BJ (cell line): ENCODE results near the gene MYADM. TPM values are rescaled to one million over a fixed set of nuclear protein-coding genes. Genes with fewer than 3 reads are reported as not detected.

Experiments
- CTCF ChIA-PET: fragments of 350-600 bp; formaldehyde crosslinking; extraction: SDS; loops from one replicate; lab custom pipeline; 2021; ENCODE audit warnings: antibody characterized with exemption, inconsistent platforms; lab: Yijun Ruan, JAX
- POLR2A ChIA-PET: fragments of 300-600 bp; sonication (Branson Sonifier 250); formaldehyde crosslinking; extraction: SDS; loops from one replicate; lab custom pipeline; 2021; ENCODE audit warnings: antibody characterized with exemption; lab: Charles Lee
- DNase-seq: peaks from one replicate; pipeline ENCODE4 v3.0.0-alpha.2; 2011; ENCODE audit warnings: low read depth
- H3K27me3 ChIP-seq: 2 replicates; pipeline ENCODE4 v1.6.0; 2011; ENCODE audit warnings: low read length; ENCODE audit not compliant: control insufficient read depth, insufficient read depth
- H3K36me3 ChIP-seq: 2 replicates; pipeline ENCODE4 v1.5.1; 2011; ENCODE audit warnings: low read length; ENCODE audit not compliant: control insufficient read depth, insufficient read depth
- H3K4me3 ChIP-seq: 2 replicates; pipeline ENCODE4 v1.5.1; 2011; ENCODE audit warnings: low read depth, mild to moderate bottlenecking, control low read depth, low read length
- CTCF ChIP-seq: IDR thresholded peaks from 2 replicates; pipeline ENCODE4 v1.5.1; 2011; ENCODE audit warnings: low read depth, mild to moderate bottlenecking, control low read depth, inconsistent platforms, low read length, moderate library complexity; ENCODE audit not compliant: insufficient read depth
- polyA plus RNA-seq: library from polyadenylated mRNA; depleted of rRNA; stranded (reverse); fragments of >200 nt; gene quantifications from 2 replicates; pipeline ENCODE4 v1.2.3, GENCODE V29; 2011; rRNA removed

The MYADM gene
- polyA plus RNA-seq, 1 experiment, result 134 TPM

GRCh38 chr19:53915000-53915399 is 47.3 kb downstream of the MYADM start:
- ChIA-PET CTCF (no interaction called here), POLR2A (no interaction called here)
- peaks cover 11% of the 10 kb centered on the region for H3K27me3 ChIP-seq
- no peak for TF ChIP-seq CTCF
- no peak for DNase-seq
- H3K36me3 ChIP-seq, result no peaks in the 10 kb centered on the region
- no peak overlapping the region for H3K4me3 ChIP-seq

- Histone ChIP-seq H3K27me3 (0 out of 2 replicates have a peak, but pooled peaks cover 2% of the 10 kb centered on the region), H3K36me3 (no peaks in the 10 kb centered on the region), H3K4me3 (no peak overlapping the region)
- ChIA-PET POLR2A (no interaction called here), CTCF (no interaction called here)
- no peak for TF ChIP-seq CTCF
- no peak for DNase-seq
Measured at GRCh38 chr19:53916004-53916403, 48.3 kb downstream of the MYADM start.

GRCh38 chr19:53917356-53917755 is 49.7 kb downstream of the MYADM start:
- Histone ChIP-seq H3K4me3 (no peak overlapping the region), H3K27me3 (no peaks in the 10 kb centered on the region), H3K36me3 (no peaks in the 10 kb centered on the region)
- CTCF ChIA-PET, result interaction anchor here (0.9 to 1.3 kb wide), 2 partner anchors 10 to 113 kb away, joined by 3 to 4 read pairs; no protein-coding TSS in a partner anchor
- POLR2A ChIA-PET, result no interaction called here
- no peak for DNase-seq
- TF ChIP-seq CTCF, result no peak

Other genes with a start within 250 kb of the MYADM start
- gene DPRX, start 235.9 kb upstream of the MYADM start, polyA plus RNA-seq, result not detected in 2 replicates
- not detected in 2 replicates for gene NLRP12, start 43.6 kb upstream of the MYADM start, polyA plus RNA-seq
- not detected in 2 replicates for gene PRKCG, start 14.3 kb downstream of the MYADM start, polyA plus RNA-seq
- 0.50 and 0.90 TPM in 2 replicates for gene CACNG7, start 41.4 kb downstream of the MYADM start, polyA plus RNA-seq
- gene CACNG8, start 95.1 kb downstream of the MYADM start, polyA plus RNA-seq, result 0.01 and 0.02 TPM in 2 replicates
- 0.04 TPM in 2 replicates for gene CACNG6, start 123.8 kb downstream of the MYADM start, polyA plus RNA-seq
- not detected in 2 replicates for gene VSTM1, start 196.0 kb downstream of the MYADM start, polyA plus RNA-seq
- not detected in 2 replicates for gene TARM1, start 213.5 kb downstream of the MYADM start, polyA plus RNA-seq
- 0.27 and 0.66 TPM in 2 replicates for gene OSCAR, start 232.9 kb downstream of the MYADM start, polyA plus RNA-seq
- gene NDUFA3, start 235.0 kb downstream of the MYADM start, polyA plus RNA-seq, result 26.6 and 45.8 TPM in 2 replicates
- 15.3 and 18.8 TPM in 2 replicates for gene TFPT, start 247.8 kb downstream of the MYADM start, polyA plus RNA-seq
- gene PRPF31, start 247.9 kb downstream of the MYADM start, polyA plus RNA-seq, result 27.7 and 39.4 TPM in 2 replicates